AG10803 (cell line): ENCODE measurements around the gene TMEM178A.

ENCODE experiments used
- DNase-seq: peaks from one replicate; pipeline ENCODE4 v3.0.0; 2010; ENCODE audit warnings: low read depth
- H3K4me3 ChIP-seq: 2 replicates; pipeline ENCODE4 v1.5.1; 2011; ENCODE audit warnings: mild to moderate bottlenecking, low read length, control low read depth
- CTCF ChIP-seq: conservative IDR thresholded peaks from 2 replicates; pipeline ENCODE4 v1.5.1; 2011; ENCODE audit warnings: mild to moderate bottlenecking, low read length, control low read depth, inconsistent platforms

Gene TMEM178A

DNA sequence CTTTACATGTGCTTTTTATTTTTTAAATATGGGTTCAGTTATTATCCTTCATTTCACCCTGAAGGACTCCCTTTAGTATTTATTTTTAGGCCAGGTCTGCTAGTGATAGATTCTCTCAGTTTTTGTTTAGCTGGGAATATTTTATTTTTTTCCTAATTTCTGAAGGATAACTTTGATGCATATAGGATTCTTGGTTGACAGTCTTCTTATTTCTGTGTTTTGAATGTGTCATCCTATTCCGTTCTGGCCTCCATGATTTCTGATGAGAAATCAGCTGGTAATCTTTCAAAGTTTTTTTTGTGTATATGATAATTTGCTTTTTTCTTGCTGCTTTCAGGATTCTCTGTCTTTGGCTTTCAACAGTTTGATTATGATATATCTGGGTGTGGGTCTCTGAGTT lies 35.4 kb downstream of the TMEM178A start:
- no peak for DNase-seq
- no peak overlapping the region for H3K4me3 ChIP-seq
- no peak for TF ChIP-seq CTCF

DNA sequence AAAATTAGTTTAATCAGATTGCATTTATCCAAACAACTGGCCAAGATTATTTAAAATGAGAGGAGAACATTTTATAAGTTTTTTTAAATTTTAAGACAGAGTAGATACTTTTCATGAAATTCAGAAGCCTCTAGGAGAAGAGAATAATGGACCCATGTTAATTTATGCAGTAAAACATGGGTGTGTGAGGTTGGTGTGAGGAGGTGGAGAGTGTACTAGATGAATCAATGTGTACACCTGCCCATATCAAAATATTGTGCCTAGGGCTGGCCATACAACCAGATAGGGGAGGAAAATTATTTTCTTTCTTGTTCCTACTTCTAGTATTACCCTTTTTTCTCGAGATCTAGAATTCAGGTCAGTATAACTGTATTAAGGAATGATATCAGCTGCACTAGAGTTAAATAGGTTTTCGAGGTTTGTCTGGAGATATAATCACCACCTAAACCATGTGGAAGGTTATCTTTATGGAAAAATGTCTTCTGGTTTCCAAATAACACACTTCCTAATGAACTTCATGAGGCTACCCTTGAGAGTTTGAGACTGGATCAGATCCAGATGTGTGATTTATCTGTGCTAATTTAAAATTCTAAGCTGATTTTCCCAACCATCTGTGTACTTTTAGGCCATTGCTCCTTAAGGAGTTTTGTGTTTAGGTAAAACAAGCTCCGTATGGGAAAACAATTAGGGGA lies 37.6 kb downstream of the TMEM178A start:
- no peak for DNase-seq
- H3K4me3 ChIP-seq: no peak overlapping the region
- TF ChIP-seq CTCF: no peak

DNA sequence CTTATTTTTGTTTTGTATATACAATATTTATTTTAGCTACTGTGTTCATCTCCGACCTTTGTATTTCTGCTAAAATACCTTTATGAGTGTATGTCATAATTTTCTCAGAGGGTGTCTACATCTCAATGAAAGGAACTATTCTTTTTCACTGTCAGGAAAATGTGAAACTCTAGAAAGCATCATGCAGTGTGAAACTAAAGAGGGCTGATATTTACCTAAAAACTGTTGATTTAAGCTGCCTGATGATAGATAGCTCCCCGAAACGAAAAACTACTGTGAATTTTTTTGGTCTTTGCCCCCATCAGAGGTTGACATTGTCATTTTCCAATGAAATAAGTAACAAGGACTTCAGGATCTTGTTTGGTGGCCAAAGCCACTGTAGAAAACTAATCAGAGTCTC lies 38.8 kb downstream of the TMEM178A start:
- no peak for DNase-seq
- H3K4me3 ChIP-seq: no peak overlapping the region
- TF ChIP-seq CTCF: no peak

DNA sequence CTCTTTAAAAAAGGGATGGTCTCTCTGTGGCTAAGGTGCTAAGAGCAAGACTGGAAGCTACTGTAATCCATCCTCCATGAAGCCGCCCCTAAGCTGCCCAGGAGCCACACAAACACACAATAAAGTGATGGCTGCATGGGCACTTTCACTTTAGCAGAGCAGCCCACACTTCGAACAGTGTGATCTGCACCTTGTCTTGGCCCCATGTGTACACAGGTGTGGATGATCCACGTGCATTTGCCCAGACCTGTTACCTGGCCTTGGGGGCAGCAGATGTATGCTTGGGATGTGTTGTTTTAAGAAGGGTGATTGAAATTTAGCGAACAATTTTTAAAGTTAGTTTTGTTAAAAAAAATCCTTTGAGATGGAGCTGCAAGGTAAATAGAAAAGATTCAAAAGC lies 39.9 kb downstream of the TMEM178A start:
- H3K4me3 ChIP-seq: no peak overlapping the region
- TF ChIP-seq CTCF: no peak
- DNase-seq: no peak

- no peak overlapping the region for H3K4me3 ChIP-seq
- no peak for DNase-seq
- no peak for TF ChIP-seq CTCF
Observed at GRCh38 chr2:39706312-39706711, 40.6 kb downstream of the TMEM178A start.

DNA sequence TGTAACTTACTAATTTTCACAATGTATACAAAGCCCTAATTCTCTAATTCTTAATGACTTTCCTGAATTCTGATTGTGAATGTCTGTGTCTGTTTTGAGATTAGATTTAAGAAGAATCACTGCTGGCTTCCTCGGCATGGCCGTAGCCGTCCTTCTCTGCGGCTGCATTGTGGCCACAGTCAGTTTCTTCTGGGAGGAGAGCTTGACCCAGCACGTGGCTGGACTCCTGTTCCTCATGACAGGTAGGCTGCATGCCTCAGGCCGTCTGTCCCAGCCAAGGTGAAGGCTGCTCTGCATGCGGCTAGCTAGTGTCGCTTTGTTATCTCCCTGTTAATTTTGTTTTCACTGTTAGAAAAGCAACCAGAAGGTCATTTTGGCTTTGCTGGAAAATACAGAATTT lies 41.2 kb downstream of the TMEM178A start:
- H3K4me3 ChIP-seq: no peak overlapping the region
- no peak for DNase-seq
- TF ChIP-seq CTCF: no peak

GRCh38 chr2:39708003-39708402 lies 42.3 kb downstream of the TMEM178A start:
- no peak overlapping the region for H3K4me3 ChIP-seq
- TF ChIP-seq CTCF: no peak
- no peak for DNase-seq
